Bronchial epithelial cell (primary cell): Measurements from ENCODE around the gene CFAP46. TPM values are rescaled to one million over a fixed set of nuclear protein-coding genes. Genes with fewer than 3 reads are reported as not detected.

Experiments used
- DNase-seq: peaks from one replicate; pipeline ENCODE4 v3.0.0-alpha.2; 2010; ENCODE audit warnings: low read depth
- FAIRE-seq: peaks from 2 replicates; lab custom pipeline; 2011; peaks lifted over from hg19 to GRCh38; lab: Jason Lieb, UNC
- H3K27me3 ChIP-seq: 2 replicates; pipeline ENCODE4 v1.5.1; 2011; ENCODE audit warnings: low read length; ENCODE audit not compliant: control insufficient read depth, insufficient read depth
- H3K36me3 ChIP-seq: 2 replicates; pipeline ENCODE4 v1.5.1; 2011; ENCODE audit warnings: low read length; ENCODE audit not compliant: control insufficient read depth, insufficient read depth
- H3K4me3 ChIP-seq: 2 replicates; pipeline ENCODE4 v1.5.1; 2011; ENCODE audit warnings: mild to moderate bottlenecking, low read depth, low read length, control low read depth
- CTCF ChIP-seq: IDR thresholded peaks from 2 replicates; pipeline ENCODE4 v1.5.1; 2011; ENCODE audit warnings: mild to moderate bottlenecking, moderate library complexity, low read length, control low read depth, inconsistent platforms; ENCODE audit not compliant: insufficient read depth, severe bottlenecking
- total RNA-seq: library from RNA; depleted of rRNA; stranded (reverse); fragments of >200 nt; gene quantifications from 2 replicates; pipeline ENCODE4 v1.2.1, GENCODE V29; 2014

Gene CFAP46
- total RNA-seq, 1 donor from 2014 or later: 0.26 TPM

DNA sequence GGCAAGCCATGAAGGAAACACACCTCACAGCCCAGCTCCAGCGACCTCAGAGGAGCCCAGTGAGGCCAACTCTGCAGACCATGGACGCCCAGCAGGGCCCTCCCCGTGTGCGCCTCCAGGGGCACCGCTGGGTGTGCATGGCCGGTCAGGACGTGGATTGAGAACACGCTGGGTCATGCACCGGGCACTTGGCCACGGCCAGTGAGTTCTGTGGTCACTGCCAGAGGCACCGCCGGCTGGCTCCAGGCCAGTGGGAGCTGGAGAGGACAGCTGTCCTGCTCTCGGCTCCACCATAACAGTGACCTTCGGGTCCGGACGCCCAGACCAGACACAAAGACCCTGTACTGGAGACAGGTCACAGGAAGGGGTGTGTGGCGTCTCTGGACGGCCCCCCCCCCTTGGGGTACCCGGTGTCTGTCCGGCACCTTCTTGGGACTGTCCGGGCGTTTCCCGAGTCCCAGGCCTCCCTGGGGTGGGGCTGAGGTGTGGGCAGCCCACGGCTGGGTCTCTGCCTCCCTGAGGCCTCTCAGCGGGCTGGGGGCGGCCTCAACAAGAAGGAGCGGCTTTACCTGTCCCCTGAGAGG, 106.0 kb downstream of the CFAP46 start:
- no peak overlapping the region for H3K4me3 ChIP-seq
- no peaks in the 10 kb centered on the region for H3K27me3 ChIP-seq
- no peaks in the 10 kb centered on the region for H3K36me3 ChIP-seq
- no peak for FAIRE-seq
- no peak for TF ChIP-seq CTCF
- DNase-seq: no peak

- no peak for TF ChIP-seq CTCF
- FAIRE-seq (no peak), DNase-seq (no peak)
- Histone ChIP-seq H3K4me3 (no peak overlapping the region), H3K36me3 (no peaks in the 10 kb centered on the region), H3K27me3 (no peaks in the 10 kb centered on the region)
Measured at GRCh38 chr10:132835848-132836233, 106.5 kb downstream of the CFAP46 start.

DNA sequence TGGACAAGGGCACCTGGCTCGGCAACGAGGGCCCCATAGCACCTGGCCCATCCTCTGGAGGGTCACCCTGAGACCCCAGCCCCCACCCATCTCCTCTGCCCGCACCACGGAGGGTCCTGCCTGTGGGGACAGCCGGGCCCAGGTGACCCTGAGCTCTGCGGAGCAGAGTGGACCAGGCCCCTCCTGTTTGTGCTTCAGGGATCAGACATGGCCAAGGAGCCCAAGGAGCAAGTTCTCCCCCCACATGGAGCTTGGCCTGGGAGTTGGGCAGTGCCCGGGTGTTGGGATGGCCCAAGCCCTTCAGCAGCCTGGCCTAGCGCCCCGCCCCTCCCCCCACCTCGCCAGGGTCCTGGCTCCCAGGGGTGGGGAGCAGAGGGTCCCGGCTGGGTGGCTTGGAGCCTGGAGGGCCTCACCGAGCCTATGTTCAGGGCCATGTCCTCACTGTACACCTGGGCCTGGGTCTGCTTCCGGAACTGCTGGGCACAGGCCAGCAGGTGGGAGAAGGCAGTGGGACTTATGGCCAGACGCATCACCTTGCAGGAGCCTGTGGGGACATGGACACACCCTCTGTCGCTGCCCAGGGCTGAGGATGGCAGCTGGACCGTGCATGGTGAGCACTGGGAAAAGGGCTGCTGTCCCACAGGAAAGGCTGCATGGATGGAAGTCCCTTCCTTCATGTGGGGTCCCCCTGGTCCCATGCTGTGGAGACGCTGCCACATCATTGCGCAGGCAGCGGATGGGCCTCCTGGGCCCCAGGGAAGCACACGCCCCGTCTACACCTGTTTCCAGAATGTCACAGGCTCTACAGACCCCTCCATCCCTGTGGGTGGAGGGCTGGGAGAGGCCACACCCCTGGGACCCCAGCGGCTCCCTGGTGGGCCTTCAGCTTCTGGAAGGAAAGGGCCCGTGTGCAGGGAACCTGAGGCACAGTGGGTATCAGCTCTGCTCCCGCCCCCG, 107.2 kb downstream of the CFAP46 start:
- H3K4me3 ChIP-seq: no peak overlapping the region
- H3K27me3 ChIP-seq: no peaks in the 10 kb centered on the region
- DNase-seq (no peak), FAIRE-seq (no peak)
- TF ChIP-seq CTCF: no peak
- no peaks in the 10 kb centered on the region for H3K36me3 ChIP-seq

DNA sequence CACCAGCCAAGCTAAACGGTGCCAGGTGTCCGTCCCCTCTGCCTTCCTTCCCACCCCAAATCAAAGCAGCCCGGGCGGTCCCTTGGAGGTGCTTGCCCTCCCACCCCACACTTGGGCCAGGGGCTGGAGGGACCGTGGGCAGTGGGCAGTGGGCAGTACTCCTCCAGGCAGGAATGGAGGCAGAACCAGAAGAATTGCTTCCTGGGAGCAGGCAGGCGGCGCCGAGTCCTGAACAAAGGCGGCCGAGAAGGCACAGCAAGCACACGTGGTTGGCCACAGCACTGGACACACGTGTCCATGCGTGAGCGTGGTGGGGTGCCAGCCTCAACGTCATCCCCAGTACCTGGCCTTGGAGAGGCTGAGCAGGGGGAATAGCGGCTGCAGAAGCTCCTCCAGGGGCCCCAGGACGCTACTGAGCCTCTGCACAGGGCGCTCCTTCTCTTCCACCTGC, 108.0 kb downstream of the CFAP46 start:
- Histone ChIP-seq H3K4me3 (no peak overlapping the region), H3K27me3 (no peaks in the 10 kb centered on the region), H3K36me3 (no peaks in the 10 kb centered on the region)
- FAIRE-seq: no peak
- TF ChIP-seq CTCF: no peak
- no peak for DNase-seq

GRCh38 chr10:132833421-132834111, 108.8 kb downstream of the CFAP46 start:
- TF ChIP-seq CTCF: no peak
- FAIRE-seq: no peak
- no peaks in the 10 kb centered on the region for H3K27me3 ChIP-seq
- DNase-seq: no peak
- no peaks in the 10 kb centered on the region for H3K36me3 ChIP-seq
- no peak overlapping the region for H3K4me3 ChIP-seq
